ENCODE results near the gene AHDC1. TPM values are rescaled to one million over a fixed set of nuclear protein-coding genes. Genes with fewer than 3 reads are reported as not detected.
"Not testable (repeated sequence)": the region's sequence is repeated elsewhere in the genome, so short reads cannot be mapped to it uniquely, and the experiment has no call there.

Gene AHDC1
- total RNA-seq, 1 donor from 2014 or later = 40.1 TPM

GRCh38 chr1:27624467-27625178 lies 20.7 kb upstream of the AHDC1 start:
- no peaks in the 10 kb centered on the region for H3K27me3 ChIP-seq (ENCODE audit: low read depth)
- H3K27ac ChIP-seq (replicated peaks) = no peak overlapping the region
- DNase-seq = no peak
- TF ChIP-seq, protein P1, sequence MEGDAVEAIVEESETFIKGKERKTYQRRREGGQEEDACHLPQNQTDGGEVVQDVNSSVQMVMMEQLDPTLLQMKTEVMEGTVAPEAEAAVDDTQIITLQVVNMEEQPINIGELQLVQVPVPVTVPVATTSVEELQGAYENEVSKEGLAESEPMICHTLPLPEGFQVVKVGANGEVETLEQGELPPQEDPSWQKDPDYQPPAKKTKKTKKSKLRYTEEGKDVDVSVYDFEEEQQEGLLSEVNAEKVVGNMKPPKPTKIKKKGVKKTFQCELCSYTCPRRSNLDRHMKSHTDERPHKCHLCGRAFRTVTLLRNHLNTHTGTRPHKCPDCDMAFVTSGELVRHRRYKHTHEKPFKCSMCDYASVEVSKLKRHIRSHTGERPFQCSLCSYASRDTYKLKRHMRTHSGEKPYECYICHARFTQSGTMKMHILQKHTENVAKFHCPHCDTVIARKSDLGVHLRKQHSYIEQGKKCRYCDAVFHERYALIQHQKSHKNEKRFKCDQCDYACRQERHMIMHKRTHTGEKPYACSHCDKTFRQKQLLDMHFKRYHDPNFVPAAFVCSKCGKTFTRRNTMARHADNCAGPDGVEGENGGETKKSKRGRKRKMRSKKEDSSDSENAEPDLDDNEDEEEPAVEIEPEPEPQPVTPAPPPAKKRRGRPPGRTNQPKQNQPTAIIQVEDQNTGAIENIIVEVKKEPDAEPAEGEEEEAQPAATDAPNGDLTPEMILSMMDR (IDR thresholded peaks at IDR 0.05; ENCODE audit: borderline replicate concordance) = no peak
- no peak overlapping the region for H3K4me3 ChIP-seq
- no peaks in the 10 kb centered on the region for H3K36me3 ChIP-seq
- no peaks in the 10 kb centered on the region for H3K9me3 ChIP-seq (replicated peaks)
- intact Hi-C loops (cut with micrococcal nuclease) = no loop called here
- peaks cover 39% of the 10 kb centered on the region for H3K4me1 ChIP-seq

DNA sequence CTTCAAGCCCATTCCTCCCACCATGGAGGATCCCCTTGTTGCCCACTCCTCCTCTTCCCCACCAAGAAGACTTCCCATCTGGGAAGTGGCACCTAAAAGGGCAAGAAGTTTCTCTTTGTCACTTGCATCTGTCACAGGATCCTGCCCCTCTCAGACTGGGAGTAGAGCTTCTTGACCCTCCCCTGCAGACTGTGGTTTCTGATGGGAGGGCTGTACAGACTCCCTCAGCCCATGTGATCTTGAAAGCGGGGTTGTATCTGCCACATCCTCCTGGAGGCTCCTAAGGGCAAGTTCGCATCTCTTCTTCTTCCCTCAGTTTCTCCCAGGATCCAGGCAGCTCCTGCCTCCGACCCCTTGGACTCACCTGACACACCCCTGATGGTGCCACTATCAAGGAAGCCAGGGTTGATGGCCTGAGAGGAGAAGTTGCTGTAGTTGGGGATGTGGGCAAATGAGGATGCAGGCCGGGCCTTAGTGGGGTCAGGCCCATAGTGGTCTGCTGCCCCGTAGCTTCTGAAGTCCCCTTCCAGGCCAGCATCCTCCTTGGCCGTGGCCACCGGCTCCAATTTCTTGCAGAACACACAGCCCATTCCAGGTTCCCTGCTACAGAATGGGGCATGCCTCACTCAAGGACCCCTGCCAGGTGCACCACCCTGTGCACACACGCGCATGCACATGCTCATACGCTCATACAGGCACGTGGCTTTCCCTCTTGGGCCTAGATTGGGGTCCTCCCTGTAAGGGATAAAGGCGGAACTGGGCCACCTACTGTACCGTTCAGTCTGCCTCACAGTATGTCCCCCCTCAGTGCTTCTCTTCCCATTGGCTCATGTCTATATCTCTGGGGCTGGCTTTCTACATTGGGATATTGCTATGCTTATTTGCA lies 19.6 kb upstream of the AHDC1 start:
- Histone ChIP-seq H3K36me3 (no peaks in the 10 kb centered on the region), H3K27ac (replicated peaks) (no peak overlapping the region), H3K27me3 (ENCODE audit: low read depth) (no peaks in the 10 kb centered on the region), H3K9me3 (replicated peaks) (no peaks in the 10 kb centered on the region), H3K4me1 (peaks cover 28% of the 10 kb centered on the region), H3K4me3 (no peak overlapping the region)
- TF ChIP-seq, protein P1 (IDR thresholded peaks at IDR 0.05; ENCODE audit: borderline replicate concordance) = no peak
- intact Hi-C loops (cut with micrococcal nuclease) = no loop called here
- no peak for DNase-seq

- H3K4me1 ChIP-seq = peaks cover 22% of the 10 kb centered on the region
- intact Hi-C loops (cut with micrococcal nuclease) = no loop called here
- H3K27ac ChIP-seq (replicated peaks) = no peak overlapping the region
Observed at GRCh38 chr1:27622828-27623227, 18.9 kb upstream of the AHDC1 start.

DNA sequence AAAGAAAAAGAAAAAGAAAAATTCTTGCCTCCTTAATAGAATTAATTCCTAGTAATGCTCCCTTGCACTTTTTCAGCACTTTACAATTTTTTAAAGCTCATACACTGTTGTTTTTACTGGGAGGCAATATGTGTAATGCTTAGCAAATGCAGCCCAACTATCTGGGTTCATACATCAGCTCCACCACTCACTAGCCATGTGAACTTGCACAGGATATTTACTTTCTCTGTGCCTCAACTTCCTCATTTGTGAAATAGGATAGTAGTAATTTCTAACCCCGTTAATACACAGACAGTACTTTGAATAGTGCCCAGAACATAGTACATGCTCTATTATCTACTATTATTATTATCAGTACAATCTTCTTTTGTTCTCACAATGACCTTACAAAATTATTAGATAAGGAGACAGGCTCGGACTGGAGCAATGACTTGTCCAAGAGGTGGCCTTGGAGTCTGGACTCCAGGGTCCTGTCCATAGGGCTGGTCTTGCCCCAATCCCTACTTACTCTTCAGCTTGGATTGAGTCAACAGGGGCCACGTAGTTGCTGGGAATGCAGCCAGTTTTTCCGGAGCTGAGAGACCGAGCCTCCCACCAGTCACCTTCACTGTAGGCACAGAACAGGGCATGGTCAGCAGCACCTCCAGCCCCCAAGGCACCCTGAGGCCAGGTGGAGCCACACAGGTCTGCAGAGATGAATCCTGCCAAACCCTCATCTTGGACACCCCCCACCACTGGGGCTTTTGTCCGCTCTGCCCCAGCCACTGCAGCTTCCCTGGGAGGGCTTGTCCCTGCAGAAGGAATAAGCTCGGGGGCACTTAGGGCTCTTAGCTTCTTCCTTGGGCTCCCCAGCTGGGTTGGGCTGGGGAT lies 17.3 kb upstream of the AHDC1 start:
- H3K4me3 ChIP-seq = no peak overlapping the region
- peaks cover 18% of the 10 kb centered on the region for H3K4me1 ChIP-seq

More at GRCh38 chr1:27622828-27623227, 18.9 kb upstream of the AHDC1 start:
- DNase-seq = no peak
- Histone ChIP-seq H3K36me3 (no peaks in the 10 kb centered on the region), H3K4me3 (no peak overlapping the region), H3K9me3 (replicated peaks) (no peaks in the 10 kb centered on the region), H3K27me3 (ENCODE audit: low read depth) (no peaks in the 10 kb centered on the region)
- TF ChIP-seq, protein P1 (IDR thresholded peaks at IDR 0.05; ENCODE audit: borderline replicate concordance) = no peak

DNA sequence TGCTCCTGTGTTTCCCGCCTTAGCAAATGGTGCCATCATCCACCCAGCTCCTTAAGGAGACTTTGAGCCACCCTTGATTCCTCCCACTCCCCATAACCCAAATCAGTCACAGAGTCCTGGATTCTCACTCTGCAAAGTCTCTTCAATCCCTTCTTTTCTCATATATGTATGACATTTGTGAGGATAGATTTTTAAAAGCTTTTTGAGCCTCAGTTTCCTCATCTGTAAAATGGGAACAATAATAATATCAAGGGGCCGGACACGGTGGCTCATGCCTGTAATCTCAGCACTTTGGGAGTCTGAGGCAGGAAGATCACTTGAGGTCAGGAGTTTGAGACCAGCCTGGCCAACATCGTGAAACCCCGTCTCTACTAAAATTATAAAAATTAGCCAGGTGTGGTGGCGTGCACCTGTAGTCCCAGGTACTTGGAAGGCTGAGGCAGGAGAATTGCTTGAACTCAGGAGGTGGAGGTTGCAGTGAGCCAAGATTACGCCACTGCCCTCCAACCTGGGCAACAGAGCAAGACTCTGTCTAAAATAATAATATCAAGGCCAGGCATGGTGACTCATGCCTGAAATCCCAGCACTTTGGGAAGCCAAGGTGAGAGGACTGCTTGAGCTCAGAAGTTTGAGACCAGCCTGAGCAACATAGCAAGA lies 16.0 kb upstream of the AHDC1 start:
- H3K27me3 ChIP-seq (ENCODE audit: low read depth); DNase-seq; H3K36me3 ChIP-seq; intact Hi-C loops (cut with micrococcal nuclease); H3K4me3 ChIP-seq; H3K9me3 ChIP-seq (replicated peaks); H3K27ac ChIP-seq (replicated peaks); H3K4me1 ChIP-seq: not testable (repeated sequence)

More for the DNA sequence above, 17.3 kb upstream of the AHDC1 start:
- TF ChIP-seq, protein P1 (IDR thresholded peaks at IDR 0.05; ENCODE audit: borderline replicate concordance) = no peak
- intact Hi-C loops (cut with micrococcal nuclease) = no loop called here
- DNase-seq = no peak
- Histone ChIP-seq H3K36me3 (no peaks in the 10 kb centered on the region), H3K27me3 (ENCODE audit: low read depth) (no peaks in the 10 kb centered on the region), H3K9me3 (replicated peaks) (no peaks in the 10 kb centered on the region), H3K27ac (replicated peaks) (no peak overlapping the region)

Measured in left ventricle myocardium inferior (tissue), 1 donor.